Smooth muscle cell (in vitro differentiated cells): Measurements from ENCODE around the gene OAS2. TPM values are rescaled to one million over a fixed set of nuclear protein-coding genes. Genes with fewer than 3 reads are reported as not detected.

Experiments
- DNase-seq: peaks from one replicate; lab custom pipeline; 2025; ENCODE audit not compliant: unreplicated experiment; lab: John Stamatoyannopoulos, UW
- H2AFZ ChIP-seq: fragments of 200-600 bp; sonication (generic); 2 replicates; pipeline ENCODE4 v1.6.0; 2016; ENCODE audit warnings: antibody characterized with exemption, low read depth, mild to moderate bottlenecking
- H3F3A ChIP-seq: fragments of 200-600 bp; sonication (generic); 2 replicates; pipeline ENCODE4 v1.6.0; 2017; ENCODE audit warnings: antibody characterized with exemption, low read depth
- H3K27ac ChIP-seq: fragments of 200-600 bp; sonication (generic); 2 replicates; pipeline ENCODE4 v1.5.1; 2016; ENCODE audit warnings: low read depth, mild to moderate bottlenecking
- H3K27me3 ChIP-seq: fragments of 200-600 bp; sonication (generic); 2 replicates; pipeline ENCODE4 v1.6.1; 2016; ENCODE audit warnings: low read depth, mild to moderate bottlenecking
- H3K36me3 ChIP-seq: fragments of 200-600 bp; sonication (generic); 2 replicates; pipeline ENCODE4 v1.5.1; 2016; ENCODE audit warnings: low read depth
- H3K4me1 ChIP-seq: fragments of 200-600 bp; sonication (generic); 2 replicates; pipeline ENCODE4 v1.5.1; 2016; ENCODE audit warnings: low read depth
- H3K4me2 ChIP-seq: fragments of 200-600 bp; sonication (generic); 2 replicates; pipeline ENCODE4 v1.6.0; 2016; ENCODE audit warnings: mild to moderate bottlenecking
- H3K4me3 ChIP-seq: fragments of 200-600 bp; sonication (generic); 2 replicates; pipeline ENCODE4 v1.5.1; 2016; ENCODE audit warnings: mild to moderate bottlenecking
- H3K79me2 ChIP-seq: fragments of 200-600 bp; sonication (generic); 2 replicates; pipeline ENCODE4 v1.6.0; 2016; ENCODE audit warnings: low read depth, mild to moderate bottlenecking
- H3K9ac ChIP-seq: fragments of 200-600 bp; sonication (generic); 2 replicates; pipeline ENCODE4 v1.6.0; 2016; ENCODE audit warnings: low read depth
- H3K9me3 ChIP-seq: fragments of 200-600 bp; sonication (generic); replicated peaks from 2 replicates; pipeline ENCODE4 v1.5.1; 2016; ENCODE audit warnings: low read depth
- H4K20me1 ChIP-seq: fragments of 200-600 bp; sonication (generic); 2 replicates; pipeline ENCODE4 v1.6.0; 2016; ENCODE audit warnings: low read depth
- WGBS: methylation state at CpG from one replicate; pipeline ENCODE4 v1.1.7; 2016; ENCODE audit warnings: low lambda C conversion rate; 5-methylcytosine and 5-hydroxymethylcytosine counted together
- polyA plus RNA-seq: library from polyadenylated mRNA; unstranded; fragments of >200 nt; fragmentation: Nextera tagmentation; extraction: Ambion mirVana; gene quantifications from 2 replicates; pipeline ENCODE4 v1.2.1, GENCODE V29; 2016
- total RNA-seq: library from RNA; depleted of rRNA; stranded (reverse); fragments of >200 nt; gene quantifications from 2 replicates; pipeline ENCODE4 v1.2.3, GENCODE V29; 2014
- TF ChIP-seq, protein P1 (sequence below): fragments of 200-600 bp; sonication (generic); IDR thresholded peaks from 2 replicates; pipeline ENCODE4 v1.5.1; 2017; ENCODE audit warnings: borderline replicate concordance, mild to moderate bottlenecking, antibody characterized with exemption; ENCODE audit not compliant: insufficient read depth, poor library complexity, severe bottlenecking

Gene OAS2
- total and polyA plus RNA-seq, 2 experiments from 2014 or later = not detected

DNA sequence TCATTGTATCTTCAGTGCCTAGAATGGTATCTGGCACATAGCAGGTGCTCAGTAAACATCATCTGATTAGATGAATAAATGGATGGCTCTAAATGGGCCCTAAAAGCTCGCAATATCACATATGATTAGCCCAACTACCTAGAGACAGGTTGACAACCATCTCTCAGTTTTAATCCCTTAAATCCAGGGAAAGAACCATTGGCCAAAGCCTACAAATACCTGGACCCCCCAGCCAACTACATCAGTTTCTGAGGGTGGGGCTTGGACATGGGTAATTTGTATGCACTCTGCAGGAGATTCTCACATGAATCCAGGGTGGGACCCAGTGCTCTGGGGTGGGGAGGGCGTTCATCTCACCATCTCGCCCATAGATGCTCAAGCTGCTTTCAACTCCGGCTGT is 73.4 kb downstream of the OAS2 start:
- H3F3A ChIP-seq = no peaks in the 10 kb centered on the region
- H3K9me3 ChIP-seq = no peaks in the 10 kb centered on the region
- WGBS = 88% methylated on average over 4 of the region's 4 CpGs
- no peak overlapping the region for H2AFZ ChIP-seq
- no peak for DNase-seq
- peaks cover 3% of the 10 kb centered on the region for H3K4me1 ChIP-seq
- H3K9ac ChIP-seq = no peak overlapping the region
- H3K27me3 ChIP-seq = peaks cover 74% of the 10 kb centered on the region
- no peak overlapping the region for H3K27ac ChIP-seq
- TF ChIP-seq, protein P1, sequence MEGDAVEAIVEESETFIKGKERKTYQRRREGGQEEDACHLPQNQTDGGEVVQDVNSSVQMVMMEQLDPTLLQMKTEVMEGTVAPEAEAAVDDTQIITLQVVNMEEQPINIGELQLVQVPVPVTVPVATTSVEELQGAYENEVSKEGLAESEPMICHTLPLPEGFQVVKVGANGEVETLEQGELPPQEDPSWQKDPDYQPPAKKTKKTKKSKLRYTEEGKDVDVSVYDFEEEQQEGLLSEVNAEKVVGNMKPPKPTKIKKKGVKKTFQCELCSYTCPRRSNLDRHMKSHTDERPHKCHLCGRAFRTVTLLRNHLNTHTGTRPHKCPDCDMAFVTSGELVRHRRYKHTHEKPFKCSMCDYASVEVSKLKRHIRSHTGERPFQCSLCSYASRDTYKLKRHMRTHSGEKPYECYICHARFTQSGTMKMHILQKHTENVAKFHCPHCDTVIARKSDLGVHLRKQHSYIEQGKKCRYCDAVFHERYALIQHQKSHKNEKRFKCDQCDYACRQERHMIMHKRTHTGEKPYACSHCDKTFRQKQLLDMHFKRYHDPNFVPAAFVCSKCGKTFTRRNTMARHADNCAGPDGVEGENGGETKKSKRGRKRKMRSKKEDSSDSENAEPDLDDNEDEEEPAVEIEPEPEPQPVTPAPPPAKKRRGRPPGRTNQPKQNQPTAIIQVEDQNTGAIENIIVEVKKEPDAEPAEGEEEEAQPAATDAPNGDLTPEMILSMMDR = no peak
- no peak overlapping the region for H3K4me3 ChIP-seq
- no peaks in the 10 kb centered on the region for H3K36me3 ChIP-seq
- no peaks in the 10 kb centered on the region for H3K79me2 ChIP-seq
- H4K20me1 ChIP-seq = no peaks in the 10 kb centered on the region
- H3K4me2 ChIP-seq = no peak overlapping the region

DNA sequence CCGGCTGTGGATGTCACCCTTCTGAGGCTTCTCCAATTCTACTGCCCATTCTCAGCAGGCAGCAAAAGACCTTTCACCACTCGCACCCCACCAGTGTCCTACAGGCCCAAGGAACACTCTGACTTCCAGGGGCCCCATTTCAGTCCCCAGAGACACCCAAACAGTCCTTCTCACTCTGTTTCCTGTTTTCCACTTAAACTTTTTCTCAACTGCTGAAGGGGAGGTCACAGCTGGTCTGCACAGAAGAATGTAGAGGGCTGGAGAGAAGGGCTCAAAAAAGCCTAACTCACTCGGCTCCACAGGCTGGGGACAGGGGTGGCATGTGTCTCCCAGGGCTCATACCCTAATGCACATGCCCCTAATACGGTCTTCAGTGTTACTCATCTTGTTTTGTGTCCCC is 74.0 kb downstream of the OAS2 start:
- Histone ChIP-seq H3K27me3 (peaks cover 80% of the 10 kb centered on the region), H3K27ac (no peak overlapping the region), H3F3A (no peaks in the 10 kb centered on the region), H3K9me3 (no peaks in the 10 kb centered on the region), H4K20me1 (no peaks in the 10 kb centered on the region), H2AFZ (no peak overlapping the region), H3K4me2 (no peak overlapping the region), H3K9ac (no peak overlapping the region), H3K36me3 (no peaks in the 10 kb centered on the region), H3K4me1 (peaks cover 8% of the 10 kb centered on the region), H3K79me2 (no peaks in the 10 kb centered on the region), H3K4me3 (no peak overlapping the region)
- no peak for DNase-seq
- 79% methylated on average over 4 of the region's 4 CpGs for WGBS
- TF ChIP-seq, protein P1 = no peak

DNA sequence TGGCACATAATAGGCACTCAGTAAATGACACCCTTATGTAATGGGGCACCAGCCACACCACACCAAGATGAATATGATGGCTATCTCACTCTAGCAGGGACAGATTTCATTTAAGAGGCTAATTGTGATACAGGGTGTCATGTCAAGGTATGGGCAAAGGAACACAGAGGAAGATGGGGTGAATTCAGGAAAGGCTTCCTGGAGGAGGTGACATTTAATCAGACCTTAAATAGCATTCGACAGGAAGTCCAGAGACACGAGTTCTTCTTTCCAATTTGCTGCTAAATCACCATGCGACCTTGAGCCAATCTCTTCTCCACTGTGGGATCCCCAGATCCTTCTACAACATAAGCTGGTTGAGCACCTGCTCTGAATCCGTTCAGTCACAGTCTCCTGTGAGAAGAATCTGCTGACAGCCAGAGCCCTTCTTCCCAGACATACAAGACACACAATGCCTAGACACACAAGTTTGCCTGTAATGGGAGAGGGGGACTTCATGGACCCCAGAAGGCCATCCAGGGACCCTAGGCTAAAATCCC is 76.7 kb downstream of the OAS2 start:
- TF ChIP-seq, protein P1 = no peak
- Histone ChIP-seq H3K27ac (no peak overlapping the region), H4K20me1 (no peaks in the 10 kb centered on the region), H3K4me3 (no peak overlapping the region), H3K4me2 (no peak overlapping the region), H3K9me3 (no peaks in the 10 kb centered on the region), H3F3A (no peaks in the 10 kb centered on the region), H3K27me3 (peaks cover 97% of the 10 kb centered on the region), H3K4me1 (peaks cover 8% of the 10 kb centered on the region), H3K79me2 (no peaks in the 10 kb centered on the region), H3K9ac (no peak overlapping the region), H3K36me3 (no peaks in the 10 kb centered on the region), H2AFZ (no peak overlapping the region)
- WGBS = 82% methylated on average over 4 of the region's 4 CpGs
- no peak for DNase-seq

DNA sequence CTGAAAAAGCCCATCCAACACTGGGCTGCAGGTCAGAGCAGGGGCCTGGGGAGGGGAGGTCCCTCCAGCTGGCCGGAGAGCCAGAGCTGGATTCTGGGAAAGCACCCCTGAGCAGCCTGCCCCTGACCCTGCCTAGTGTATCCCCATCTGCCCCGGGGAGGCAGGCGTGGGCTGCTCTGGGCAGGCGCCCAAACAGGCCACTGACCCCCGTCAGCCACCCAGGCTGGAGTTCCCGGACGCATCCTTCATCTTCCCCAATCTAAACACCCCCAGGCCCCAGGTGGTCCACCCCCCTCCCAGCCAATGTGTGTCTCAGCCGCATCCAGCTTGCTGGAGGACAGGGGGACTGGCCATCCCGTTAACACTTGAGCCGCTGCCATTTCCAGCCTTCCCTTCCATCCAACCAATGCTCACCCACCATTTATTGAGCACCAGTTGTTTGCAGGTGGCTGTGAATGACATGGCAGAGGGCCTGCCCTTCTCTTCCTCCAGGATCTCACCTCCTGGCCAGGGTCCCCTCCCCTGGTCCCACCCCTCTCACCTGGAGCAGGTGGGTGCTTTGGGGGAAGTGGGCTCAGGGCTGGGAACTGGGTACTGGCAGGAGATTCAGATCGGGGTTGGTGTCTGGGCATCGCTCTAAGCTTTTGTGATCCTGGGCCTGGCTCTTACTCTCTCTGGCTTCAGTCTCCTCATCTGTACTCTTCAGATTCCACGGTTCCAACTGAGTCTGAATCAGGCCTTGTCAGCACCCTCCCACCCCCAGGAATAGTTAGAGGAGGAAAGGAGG is 77.5 kb downstream of the OAS2 start:
- no peaks in the 10 kb centered on the region for H3K9me3 ChIP-seq
- no peak overlapping the region for H3K27ac ChIP-seq
- H3K27me3 ChIP-seq = peaks cover 93% of the 10 kb centered on the region
- no peak for DNase-seq
- no peaks in the 10 kb centered on the region for H3F3A ChIP-seq
- peak overlapping the region; percentile 55 for H3K4me3 ChIP-seq
- no peaks in the 10 kb centered on the region for H4K20me1 ChIP-seq
- no peaks in the 10 kb centered on the region for H3K79me2 ChIP-seq
- 79% methylated on average over 10 of the region's 13 CpGs for WGBS
- H3K4me1 ChIP-seq = peaks cover 8% of the 10 kb centered on the region
- H2AFZ ChIP-seq = no peak overlapping the region
- H3K36me3 ChIP-seq = no peaks in the 10 kb centered on the region
- TF ChIP-seq, protein P1 = no peak
- no peak overlapping the region for H3K4me2 ChIP-seq
- H3K9ac ChIP-seq = no peak overlapping the region
